Progenitor cell of endocrine pancreas (in vitro differentiated cells): ENCODE results near the gene DSG2. TPM values are rescaled to one million over a fixed set of nuclear protein-coding genes. Genes with fewer than 3 reads are reported as not detected.

ENCODE experiments used
- DNase-seq: peaks from one replicate; pipeline ENCODE4 v3.0.0; 2021; ENCODE audit warnings: low spot score; ENCODE audit not compliant: unreplicated experiment
- H3K27ac Mint-ChIP-seq: 2 replicates; pipeline ENCODE4 v1.8.0; 2021; ENCODE audit warnings: mild to moderate bottlenecking, moderate library complexity, mixed read lengths
- H3K27me3 Mint-ChIP-seq: 2 replicates; pipeline ENCODE4 v1.8.0; 2021; ENCODE audit warnings: mixed read lengths
- H3K36me3 Mint-ChIP-seq: 2 replicates; pipeline ENCODE4 v1.8.0; 2022; ENCODE audit warnings: mixed read lengths; ENCODE audit not compliant: insufficient read depth
- H3K4me1 Mint-ChIP-seq: 2 replicates; pipeline ENCODE4 v1.8.0; 2021; ENCODE audit warnings: low read depth, mixed read lengths
- H3K4me3 Mint-ChIP-seq: 2 replicates; pipeline ENCODE4 v1.8.0; 2021; ENCODE audit warnings: low read depth, mild to moderate bottlenecking, moderate library complexity, mixed read lengths
- H3K9me3 Mint-ChIP-seq: 2 replicates; pipeline ENCODE4 v1.8.0; 2021; ENCODE audit warnings: low read depth, mixed read lengths
- total RNA-seq: library from RNA; stranded (reverse); gene quantifications from 2 replicates; pipeline ENCODE4 v1.2.1, GENCODE V29; 2021
- TF ChIP-seq, protein P1 (sequence below): fragments of 200-600 bp; sonication (generic); IDR thresholded peaks from one replicate; pipeline ENCODE4 v1.5.0; 2021; ENCODE audit warnings: antibody characterized with exemption, mild to moderate bottlenecking; ENCODE audit not compliant: unreplicated experiment

Gene DSG2
- total RNA-seq, 1 donor from 2014 or later: 120 TPM

DNA sequence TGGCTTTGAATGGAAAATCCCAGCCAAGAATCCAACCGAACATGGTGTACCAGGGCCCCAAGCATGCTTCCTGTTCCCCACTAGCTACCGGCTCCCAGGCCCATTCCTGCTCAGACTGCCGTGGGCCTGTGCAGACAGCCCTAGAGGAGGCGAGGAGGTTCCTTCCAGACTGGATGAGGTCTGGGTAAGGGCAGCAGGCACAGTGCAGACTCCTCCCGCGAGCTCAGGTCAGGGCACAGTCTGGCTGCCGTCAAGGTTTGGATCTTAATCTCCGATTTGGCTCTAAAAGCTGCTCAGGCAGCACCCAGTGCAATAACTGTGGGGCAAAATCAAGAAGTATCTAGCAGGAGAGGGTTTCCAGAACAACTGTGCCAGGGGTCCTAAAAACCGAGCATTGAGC is 74.4 kb downstream of the DSG2 start:
- Mint-ChIP-seq H3K36me3 (no peaks in the 10 kb centered on the region), H3K9me3 (no peaks in the 10 kb centered on the region), H3K27me3 (peaks cover 7% of the 10 kb centered on the region), H3K4me3 (no peak overlapping the region), H3K4me1 (peaks cover 11% of the 10 kb centered on the region), H3K27ac (no peak overlapping the region)
- no peak for DNase-seq
- TF ChIP-seq, protein P1, sequence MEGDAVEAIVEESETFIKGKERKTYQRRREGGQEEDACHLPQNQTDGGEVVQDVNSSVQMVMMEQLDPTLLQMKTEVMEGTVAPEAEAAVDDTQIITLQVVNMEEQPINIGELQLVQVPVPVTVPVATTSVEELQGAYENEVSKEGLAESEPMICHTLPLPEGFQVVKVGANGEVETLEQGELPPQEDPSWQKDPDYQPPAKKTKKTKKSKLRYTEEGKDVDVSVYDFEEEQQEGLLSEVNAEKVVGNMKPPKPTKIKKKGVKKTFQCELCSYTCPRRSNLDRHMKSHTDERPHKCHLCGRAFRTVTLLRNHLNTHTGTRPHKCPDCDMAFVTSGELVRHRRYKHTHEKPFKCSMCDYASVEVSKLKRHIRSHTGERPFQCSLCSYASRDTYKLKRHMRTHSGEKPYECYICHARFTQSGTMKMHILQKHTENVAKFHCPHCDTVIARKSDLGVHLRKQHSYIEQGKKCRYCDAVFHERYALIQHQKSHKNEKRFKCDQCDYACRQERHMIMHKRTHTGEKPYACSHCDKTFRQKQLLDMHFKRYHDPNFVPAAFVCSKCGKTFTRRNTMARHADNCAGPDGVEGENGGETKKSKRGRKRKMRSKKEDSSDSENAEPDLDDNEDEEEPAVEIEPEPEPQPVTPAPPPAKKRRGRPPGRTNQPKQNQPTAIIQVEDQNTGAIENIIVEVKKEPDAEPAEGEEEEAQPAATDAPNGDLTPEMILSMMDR: no peak

DNA sequence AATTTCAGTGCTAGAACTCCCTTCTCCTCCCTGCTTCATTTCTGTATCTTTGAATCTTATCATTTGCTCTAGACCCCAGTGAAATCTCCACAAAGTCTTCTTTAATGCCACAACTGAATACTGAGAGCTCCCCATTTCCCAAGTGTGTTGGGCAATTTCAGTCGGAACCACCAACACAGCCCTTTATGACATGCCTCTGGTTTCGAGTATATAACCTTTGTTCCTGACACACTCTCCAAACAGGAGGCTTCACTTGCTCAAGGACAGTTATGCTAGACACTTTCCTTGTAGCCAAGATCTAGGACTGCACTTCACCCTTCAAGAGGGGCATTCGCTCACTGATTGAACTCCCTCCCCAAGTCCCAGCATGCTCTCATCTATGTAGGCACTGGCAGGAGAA is 75.1 kb downstream of the DSG2 start:
- Mint-ChIP-seq H3K4me3 (no peak overlapping the region), H3K4me1 (peaks cover 11% of the 10 kb centered on the region)

DNA sequence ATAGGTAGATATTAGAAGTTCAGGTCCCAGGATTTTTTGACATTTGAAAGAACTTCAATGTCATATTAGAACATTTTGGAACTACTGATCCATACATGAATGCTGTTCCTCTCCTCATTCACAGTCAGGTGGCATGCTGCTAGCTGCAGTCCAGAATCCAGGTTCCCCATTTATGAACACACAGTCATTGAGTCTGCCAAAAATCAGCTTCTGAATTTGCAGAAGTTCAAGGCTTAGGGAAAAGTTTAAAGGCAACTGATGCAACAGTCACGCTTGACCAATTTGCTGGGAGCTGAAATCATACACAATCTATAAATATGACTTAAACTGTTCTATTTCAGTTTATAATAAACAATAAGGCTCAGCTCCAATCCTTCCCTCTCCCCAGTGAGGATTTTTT is 76.4 kb downstream of the DSG2 start:
- H3K36me3 Mint-ChIP-seq: no peaks in the 10 kb centered on the region

More for the DNA sequence above, 75.1 kb downstream of the DSG2 start:
- no peak for DNase-seq
- Mint-ChIP-seq H3K36me3 (no peaks in the 10 kb centered on the region), H3K27ac (no peak overlapping the region), H3K27me3 (peaks cover 7% of the 10 kb centered on the region), H3K9me3 (no peaks in the 10 kb centered on the region)
- TF ChIP-seq, protein P1: no peak

DNA sequence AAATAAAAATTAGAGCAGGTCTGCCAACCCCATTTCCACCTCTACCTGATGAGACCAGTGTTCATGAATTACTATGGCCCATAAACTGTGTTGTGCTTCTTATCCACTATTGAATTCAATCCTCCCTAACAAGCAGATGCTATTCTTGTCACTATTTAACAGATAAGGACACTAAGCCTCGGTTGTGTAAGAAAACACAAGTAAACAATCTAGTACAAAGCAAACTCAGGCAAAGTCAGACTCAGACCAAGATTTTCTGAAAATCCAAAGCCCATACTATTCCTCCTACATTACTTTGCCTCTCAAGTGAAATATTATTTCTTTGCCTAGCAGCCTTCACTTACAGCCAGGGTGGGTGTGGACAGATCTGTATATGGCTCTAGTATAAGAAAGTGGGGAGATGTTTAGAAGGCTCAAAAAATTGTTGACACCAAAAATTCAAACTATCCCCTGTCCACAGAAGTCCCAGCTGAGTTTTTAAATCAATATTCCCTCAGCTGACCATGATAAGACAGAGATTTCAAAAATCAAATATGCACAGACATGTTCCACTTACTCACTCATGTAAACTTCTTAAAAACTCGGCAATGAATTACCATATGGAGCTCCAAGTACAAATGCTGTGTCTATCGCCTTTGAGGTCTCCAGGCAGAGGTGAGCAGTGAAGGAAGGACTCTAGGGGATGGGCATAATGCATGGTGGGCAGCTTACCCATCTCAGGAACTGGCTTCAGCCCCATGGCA is 77.7 kb downstream of the DSG2 start:
- no peak overlapping the region for H3K27ac Mint-ChIP-seq
- peaks cover 7% of the 10 kb centered on the region for H3K27me3 Mint-ChIP-seq
- TF ChIP-seq, protein P1: no peak
- peaks cover 11% of the 10 kb centered on the region for H3K4me1 Mint-ChIP-seq
- no peaks in the 10 kb centered on the region for H3K9me3 Mint-ChIP-seq
- no peak for DNase-seq
- H3K36me3 Mint-ChIP-seq: no peaks in the 10 kb centered on the region
- H3K4me3 Mint-ChIP-seq: no peak overlapping the region

More for the DNA sequence above, 76.4 kb downstream of the DSG2 start:
- H3K9me3 Mint-ChIP-seq: no peaks in the 10 kb centered on the region
- TF ChIP-seq, protein P1: no peak
- H3K4me1 Mint-ChIP-seq: peaks cover 11% of the 10 kb centered on the region
- peaks cover 7% of the 10 kb centered on the region for H3K27me3 Mint-ChIP-seq
- DNase-seq: no peak
- H3K27ac Mint-ChIP-seq: no peak overlapping the region
- H3K4me3 Mint-ChIP-seq: no peak overlapping the region

DNA sequence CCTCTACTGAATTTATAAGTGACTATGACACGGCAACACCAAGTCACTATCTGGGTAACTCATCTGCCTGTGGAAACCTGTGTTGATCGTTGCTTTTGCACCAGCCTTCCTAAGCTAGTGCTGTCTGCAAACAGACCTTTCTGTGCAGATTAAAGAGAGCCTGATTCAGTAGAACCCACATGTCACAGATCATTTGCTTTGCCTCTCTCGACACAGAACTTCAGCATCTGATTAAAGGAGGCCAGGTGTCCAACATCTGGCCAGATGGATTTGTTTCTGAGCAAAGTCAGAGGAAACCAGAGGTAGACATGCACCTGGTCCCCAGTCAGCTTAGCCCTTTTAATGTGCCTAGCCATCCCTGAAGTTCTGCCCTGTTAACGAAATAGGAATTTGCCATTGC is 78.7 kb downstream of the DSG2 start:
- Mint-ChIP-seq H3K4me3 (no peak overlapping the region), H3K27me3 (peaks cover 7% of the 10 kb centered on the region), H3K27ac (no peak overlapping the region), H3K36me3 (no peaks in the 10 kb centered on the region), H3K4me1 (peaks cover 11% of the 10 kb centered on the region), H3K9me3 (no peaks in the 10 kb centered on the region)
- no peak for DNase-seq
- TF ChIP-seq, protein P1: no peak
